Right cardiac atrium (tissue), 5 donors: ENCODE measurements around the gene NAGLU. TPM values are rescaled to one million over a fixed set of nuclear protein-coding genes. Genes with fewer than 3 reads are reported as not detected.

Experiments used
- microRNA-seq, 2 donors: library from miRNA; unstranded; fragments of <30 nt; microRNA quantifications; one replicate each; pipeline ENCODE4 v1.2.0, GENCODE V29; 2020 to 2021
- polyA plus RNA-seq: library from polyadenylated mRNA; stranded (reverse); fragments of 200-250 nt; gene quantifications from one replicate; pipeline ENCODE4 v1.2.3, GENCODE V29; 2013
- total RNA-seq, 4 donors: library from RNA; stranded (reverse); fragmentation: NEBNext Ultra II Directional; extraction: Animal tissue kit (Norgen Biotek cat#: 25700); gene quantifications; one replicate each; pipeline ENCODE4 v1.2.1, GENCODE V29; 2021
- donor health status: healthy with polysubstance abuse.
- donor health status: DM: no; HTN: yes; CAD: no.
- donor health status: DM: no; HTN: no; CAD: no.
- donor health status: DM: no; HTN: yes; CAD: no; lungs with severe emphysema.
- donor health status: DM: yes; HTN: yes; CAD: no.

Gene NAGLU
- total and polyA plus RNA-seq, 5 donors, result 11.3 to 18.8 (median 13.7) TPM

Small RNAs within 50 kb of the gene (microRNA-seq; reads per million reads assigned to microRNA genes)
- 0.54 to 5.0 reads per million in 2 donors for gene MIR5010
- 0 to 0.42 reads per million in 2 donors for gene MIR548AT

Other genes starting within 250 kb of the NAGLU start
- 10 to 100 TPM; 20.8 to 30.5 (median 23.3) TPM for gene STAT5A, start 247.7 kb upstream of the NAGLU start, total RNA-seq
- gene STAT5A, start 247.7 kb upstream of the NAGLU start, polyA plus RNA-seq, result 8.1 TPM
- gene STAT3, start 147.8 kb upstream of the NAGLU start, total RNA-seq, result 100 to 1,000 TPM; 100 to 192 (median 105) TPM
- gene STAT3, start 147.8 kb upstream of the NAGLU start, polyA plus RNA-seq, result 46.9 TPM
- 100 to 1,000 TPM; 173 to 256 (median 203) TPM for gene CAVIN1, start 113.0 kb upstream of the NAGLU start, total RNA-seq
- 153 TPM for gene CAVIN1, start 113.0 kb upstream of the NAGLU start, polyA plus RNA-seq
- 10 to 100 TPM; 42.1 to 57.7 (median 48.8) TPM for gene ATP6V0A1, start 77.4 kb upstream of the NAGLU start, total RNA-seq
- 33.4 TPM for gene ATP6V0A1, start 77.4 kb upstream of the NAGLU start, polyA plus RNA-seq
- gene HSD17B1, start 16.7 kb downstream of the NAGLU start, total RNA-seq, result 1 to 10 TPM; 1.2 to 1.6 (median 1.4) TPM
- 2.5 TPM for gene HSD17B1, start 16.7 kb downstream of the NAGLU start, polyA plus RNA-seq
- 10 to 100 TPM; 32.4 to 45.5 (median 40.0) TPM for gene COASY, start 25.9 kb downstream of the NAGLU start, total RNA-seq
- gene COASY, start 25.9 kb downstream of the NAGLU start, polyA plus RNA-seq, result 30.2 TPM
- 10 to 100 TPM; 46.9 to 63.8 (median 54.2) TPM for gene MLX, start 30.9 kb downstream of the NAGLU start, total RNA-seq
- 65.0 TPM for gene MLX, start 30.9 kb downstream of the NAGLU start, polyA plus RNA-seq
- 1 to 10 TPM; 1.4 to 3.3 (median 2.5) TPM for gene PSMC3IP, start 41.5 kb downstream of the NAGLU start, total RNA-seq
- 2.2 TPM for gene PSMC3IP, start 41.5 kb downstream of the NAGLU start, polyA plus RNA-seq
- gene RETREG3, start 73.1 kb downstream of the NAGLU start, total RNA-seq, result 10 to 100 TPM; 23.9 to 27.0 (median 25.5) TPM
- gene RETREG3, start 73.1 kb downstream of the NAGLU start, polyA plus RNA-seq, result 13.0 TPM
- 10 to 100 TPM; 34.3 to 60.7 (median 46.0) TPM for gene TUBG1, start 73.4 kb downstream of the NAGLU start, total RNA-seq
- 48.9 TPM for gene TUBG1, start 73.4 kb downstream of the NAGLU start, polyA plus RNA-seq
- gene TUBG2, start 123.0 kb downstream of the NAGLU start, total RNA-seq, result 10 to 100 TPM; 11.6 to 21.3 (median 18.4) TPM
- gene TUBG2, start 123.0 kb downstream of the NAGLU start, polyA plus RNA-seq, result 19.8 TPM
- gene PLEKHH3, start 140.8 kb downstream of the NAGLU start, total RNA-seq, result 10 to 100 TPM; 14.4 to 30.8 (median 23.9) TPM
- gene PLEKHH3, start 140.8 kb downstream of the NAGLU start, polyA plus RNA-seq, result 23.0 TPM
- gene CCR10, start 145.6 kb downstream of the NAGLU start, total RNA-seq, result 1 to 10 TPM; 1.8 to 2.9 (median 2.5) TPM
- gene CCR10, start 145.6 kb downstream of the NAGLU start, polyA plus RNA-seq, result 2.6 TPM
- 1 to 10 TPM; 4.6 to 9.9 (median 7.1) TPM for gene CNTNAP1, start 146.3 kb downstream of the NAGLU start, total RNA-seq
- gene CNTNAP1, start 146.3 kb downstream of the NAGLU start, polyA plus RNA-seq, result 4.6 TPM
- gene EZH1, start 208.8 kb downstream of the NAGLU start, total RNA-seq, result 10 to 100 TPM; 32.4 to 53.2 (median 43.6) TPM
- gene EZH1, start 208.8 kb downstream of the NAGLU start, polyA plus RNA-seq, result 22.5 TPM
- gene RAMP2, start 225.0 kb downstream of the NAGLU start, total RNA-seq, result 10 to 100 TPM; 29.2 to 45.9 (median 40.9) TPM
- gene RAMP2, start 225.0 kb downstream of the NAGLU start, polyA plus RNA-seq, result 73.5 TPM
- gene VPS25, start 237.2 kb downstream of the NAGLU start, total RNA-seq, result 10 to 100 TPM; 32.0 to 37.7 (median 33.0) TPM
- 42.7 TPM for gene VPS25, start 237.2 kb downstream of the NAGLU start, polyA plus RNA-seq
- gene WNK4, start 244.4 kb downstream of the NAGLU start, total RNA-seq, result not detected
- gene WNK4, start 244.4 kb downstream of the NAGLU start, polyA plus RNA-seq, result 0.05 TPM